Natural killer cell (primary cell): ENCODE data around the gene SAMD4A. TPM values are rescaled to one million over a fixed set of nuclear protein-coding genes. Genes with fewer than 3 reads are reported as not detected.

Experiments
- ATAC-seq, 3 donors: fragments of 150-1000 bp in 2 of 3; fragments of 200-7000 bp in 1 of 3; cut with Tn5 transposase; 1 replicate in 1 of 3; 2 replicates in 2 of 3; pipeline ENCODE4 v1.10.0; 2021; ENCODE audit warnings: mild to moderate bottlenecking in 2 of 3, moderate library complexity in 2 of 3
- DNase-seq, 2 donors: peaks; one replicate each; pipeline versions ENCODE4 v3.0.0 to v3.0.0-alpha.2; 2013 to 2021; ENCODE audit warnings: mixed read lengths in 1 of 2
- H3K27ac ChIP-seq: one replicate; pipeline ENCODE4 v1.5.1; 2013; ENCODE audit warnings: mild to moderate bottlenecking, low read length
- H3K27me3 ChIP-seq: one replicate; pipeline ENCODE4 v1.6.1; 2013; ENCODE audit warnings: low read length; ENCODE audit not compliant: control insufficient read depth, insufficient read depth
- H3K36me3 ChIP-seq: one replicate; pipeline ENCODE4 v1.6.1; 2013; ENCODE audit warnings: low read length; ENCODE audit not compliant: control insufficient read depth, insufficient read depth
- H3K4me1 ChIP-seq: one replicate; pipeline ENCODE4 v1.6.1; 2013; ENCODE audit warnings: low read length; ENCODE audit not compliant: control insufficient read depth, insufficient read depth
- H3K4me3 ChIP-seq: one replicate; pipeline ENCODE4 v1.5.1; 2013; ENCODE audit warnings: low read length
- H3K9me3 ChIP-seq: one replicate; pipeline ENCODE4 v1.6.1; 2013; ENCODE audit warnings: low read length; ENCODE audit not compliant: control insufficient read depth, insufficient read depth
- H3K27ac Mint-ChIP-seq, 2 donors: one replicate each; pipeline ENCODE4 v1.8.0; 2022; ENCODE audit warnings: mild to moderate bottlenecking in 2 of 2, mixed read lengths in 2 of 2, moderate library complexity in 1 of 2
- H3K27me3 Mint-ChIP-seq, 2 donors: one replicate each; pipeline ENCODE4 v1.8.0; 2022; ENCODE audit warnings: low read depth in 2 of 2, mixed read lengths in 2 of 2
- H3K36me3 Mint-ChIP-seq: one replicate; pipeline ENCODE4 v1.8.0; 2022; ENCODE audit warnings: mixed read lengths
- H3K4me1 Mint-ChIP-seq, 2 donors: one replicate each; pipeline ENCODE4 v1.8.0; 2022; ENCODE audit warnings: mixed read lengths in 2 of 2
- H3K4me3 Mint-ChIP-seq: one replicate; pipeline ENCODE4 v1.8.0; 2022; ENCODE audit warnings: mild to moderate bottlenecking, moderate library complexity, mixed read lengths
- H3K9me3 Mint-ChIP-seq, 2 donors: one replicate each; pipeline ENCODE4 v1.8.0; 2022; ENCODE audit warnings: mixed read lengths in 2 of 2
- CTCF ChIP-seq: fragments of 200-600 bp; IDR thresholded peaks from one replicate; pipeline ENCODE4 v1.8.0; 2022; ENCODE audit warnings: antibody characterized with exemption
- WGBS: methylation state at CpG from one replicate; pipeline ENCODE4 v1.1.7; 2013; ENCODE audit warnings: missing lambda C conversion rate; ENCODE audit not compliant: insufficient coverage; 5-methylcytosine and 5-hydroxymethylcytosine counted together
- intact Hi-C: fragments of 100-400 bp; cut with micrococcal nuclease; formaldehyde crosslinking; loops from one replicate; pipeline ENCODE4 v1.14.2; 2022
- total RNA-seq, 4 donors: library from RNA; stranded (reverse); fragments of 120-200 nt in 1 of 4; gene quantifications; one replicate each; pipeline versions ENCODE4 v1.2.3 to v1.2.4, GENCODE V29; 2013 to 2022

Gene SAMD4A
- total RNA-seq, 3 donors from 2014 or later (not counting 1 experiment from before 2014, with no cell fraction given) = 0.70 to 1.6 (median 1.4) TPM

- Histone ChIP-seq H3K9me3 (no peaks in the 10 kb centered on the region), H3K27me3 (peaks cover 2% of the 10 kb centered on the region), H3K4me3 (no peak overlapping the region), H3K4me1 (no peaks in the 10 kb centered on the region), H3K36me3 (no peaks in the 10 kb centered on the region), H3K27ac (no peak overlapping the region)
- no peak for DNase-seq
- no peaks in the 10 kb centered on the region for H3K9me3 Mint-ChIP-seq
- no peaks in the 10 kb centered on the region for H3K36me3 Mint-ChIP-seq
- H3K4me1 Mint-ChIP-seq = no peaks in the 10 kb centered on the region
- no peak for ATAC-seq
- no peak for TF ChIP-seq CTCF
- no peak overlapping the region for H3K4me3 Mint-ChIP-seq
- H3K27ac Mint-ChIP-seq = no peak overlapping the region
- intact Hi-C loops = no loop called here
- WGBS = 94% methylated on average over 2 of the region's 2 CpGs
- H3K27me3 Mint-ChIP-seq = peaks cover 50 to 81% of the 10 kb centered on the region in 2 donors
Measured at GRCh38 chr14:54589076-54589475, 22.1 kb downstream of the SAMD4A start.

- TF ChIP-seq CTCF = no peak
- WGBS = 87% methylated on average over 4 of the region's 4 CpGs
- Histone ChIP-seq H3K4me1 (no peaks in the 10 kb centered on the region), H3K27ac (no peak overlapping the region), H3K27me3 (peaks cover 1% of the 10 kb centered on the region), H3K4me3 (no peak overlapping the region), H3K36me3 (no peaks in the 10 kb centered on the region), H3K9me3 (no peaks in the 10 kb centered on the region)
- Mint-ChIP-seq H3K36me3 (no peaks in the 10 kb centered on the region), H3K27me3 (peaks cover 52 to 84% of the 10 kb centered on the region in 2 donors), H3K4me1 (no peaks in the 10 kb centered on the region), H3K9me3 (no peaks in the 10 kb centered on the region), H3K27ac (no peak overlapping the region), H3K4me3 (no peak overlapping the region)
- DNase-seq (no peak), ATAC-seq (no peak)
- intact Hi-C loops = no loop called here
Measured at GRCh38 chr14:54589843-54590242, 22.9 kb downstream of the SAMD4A start.

GRCh38 chr14:54590481-54590880, 23.6 kb downstream of the SAMD4A start:
- no peaks in the 10 kb centered on the region for H3K4me1 ChIP-seq
- peaks cover 4% of the 10 kb centered on the region for H3K27me3 ChIP-seq
- no peaks in the 10 kb centered on the region for H3K9me3 ChIP-seq
- H3K9me3 Mint-ChIP-seq = no peaks in the 10 kb centered on the region
- no peaks in the 10 kb centered on the region for H3K36me3 Mint-ChIP-seq
- DNase-seq = no peak
- no peak overlapping the region for H3K27ac Mint-ChIP-seq
- intact Hi-C loops = no loop called here
- H3K27ac ChIP-seq = no peak overlapping the region
- no peak for ATAC-seq
- H3K4me3 ChIP-seq = no peak overlapping the region
- no peak overlapping the region for H3K4me3 Mint-ChIP-seq
- no peaks in the 10 kb centered on the region for H3K4me1 Mint-ChIP-seq
- peaks cover 55 to 88% of the 10 kb centered on the region in 2 donors for H3K27me3 Mint-ChIP-seq
- no peak for TF ChIP-seq CTCF
- H3K36me3 ChIP-seq = no peaks in the 10 kb centered on the region

- DNase-seq (no peak), ATAC-seq (no peak)
- intact Hi-C loops = no loop called here
- H3K9me3 Mint-ChIP-seq = no peaks in the 10 kb centered on the region
- H3K27me3 Mint-ChIP-seq = peaks cover 55 to 88% of the 10 kb centered on the region in 2 donors
- no peaks in the 10 kb centered on the region for H3K9me3 ChIP-seq
- no peaks in the 10 kb centered on the region for H3K4me1 ChIP-seq
- WGBS = 75% methylated on average over 1 of the region's 1 CpG
- H3K4me3 Mint-ChIP-seq = no peak overlapping the region
- no peak overlapping the region for H3K27ac ChIP-seq
- no peak overlapping the region for H3K27ac Mint-ChIP-seq
- no peaks in the 10 kb centered on the region for H3K36me3 ChIP-seq
- no peak overlapping the region for H3K4me3 ChIP-seq
- no peak for TF ChIP-seq CTCF
- H3K36me3 Mint-ChIP-seq = no peaks in the 10 kb centered on the region
- peaks cover 4% of the 10 kb centered on the region for H3K27me3 ChIP-seq
- no peaks in the 10 kb centered on the region for H3K4me1 Mint-ChIP-seq
Measured at GRCh38 chr14:54591461-54591860, 24.5 kb downstream of the SAMD4A start.
